Panc1 (cell line): Measurements from ENCODE around the gene AVPI1. TPM values are rescaled to one million over a fixed set of nuclear protein-coding genes. Genes with fewer than 3 reads are reported as not detected.
A peak's percentile ranks its signal among the peaks of the same experiment; 100 is the strongest.

ENCODE experiments used
- ATAC-seq: fragments of 200-7000 bp; cut with Tn5 transposase; 2 replicates; pipeline ENCODE4 v1.9.1; 2020; ENCODE audit warnings: mild to moderate bottlenecking, moderate library complexity
- BruUV-seq: library from RNA; stranded (reverse); fragments of 400-500 nt; replicated peaks from 2 replicates; lab custom pipeline; 2021; lab: Mats Ljungman, UMichigan
- CTCF ChIA-PET: fragments of 300-600 bp; sonication (Branson Sonifier 250); formaldehyde crosslinking; loops from one replicate; lab custom pipeline; 2022; ENCODE audit warnings: antibody characterized with exemption; lab: Charles Lee
- POLR2A ChIA-PET: fragments of 300-600 bp; sonication (Branson Sonifier 250); formaldehyde crosslinking; loops from one replicate; lab custom pipeline; 2022; ENCODE audit warnings: antibody characterized with exemption; lab: Charles Lee
- DNase-seq: peaks from one replicate; pipeline ENCODE4 v3.0.0-alpha.2; 2010; ENCODE audit warnings: low read depth, low spot score
- H3K27ac ChIP-seq: 2 replicates; pipeline ENCODE4 v1.5.1; 2011; ENCODE audit warnings: mild to moderate bottlenecking, low read length, inconsistent platforms
- H3K27me3 ChIP-seq: fragments of 200-500 bp; sonication (Bioruptor generic); 2 replicates; pipeline ENCODE4 v1.6.0; 2014; ENCODE audit warnings: low read length, inconsistent platforms; ENCODE audit not compliant: control insufficient read depth, insufficient read depth
- H3K36me3 ChIP-seq: fragments of 200-500 bp; sonication (Bioruptor generic); 2 replicates; pipeline ENCODE4 v1.5.1; 2014; ENCODE audit warnings: inconsistent platforms, mild to moderate bottlenecking, low read length, moderate library complexity; ENCODE audit not compliant: control insufficient read depth, insufficient read depth
- H3K4me1 ChIP-seq: 2 replicates; pipeline ENCODE4 v1.5.1; 2011; ENCODE audit warnings: inconsistent platforms, mild to moderate bottlenecking, low read length, moderate library complexity; ENCODE audit not compliant: control insufficient read depth, insufficient read depth
- H3K4me3 ChIP-seq, 2 experiments: 2 replicates each; pipeline ENCODE4 v1.5.1; 2011 to 2012; ENCODE audit warnings: low read depth in 2 of 2, low read length in 2 of 2, mild to moderate bottlenecking in 2 of 2, inconsistent platforms in 1 of 2, moderate library complexity in 1 of 2
- H3K9me3 ChIP-seq: fragments of 200-500 bp; sonication (Bioruptor generic); 2 replicates; pipeline ENCODE4 v1.5.1; 2014; ENCODE audit warnings: low read depth, mild to moderate bottlenecking, inconsistent platforms, low read length, moderate library complexity; ENCODE audit not compliant: control insufficient read depth, insufficient read depth
- POLR2AphosphoS5 ChIP-seq: IDR thresholded peaks from 2 replicates; pipeline ENCODE4 v1.6.1; 2012; ENCODE audit warnings: mild to moderate bottlenecking, low read depth, low read length, moderate library complexity
- SIN3A ChIP-seq: IDR thresholded peaks from 2 replicates; pipeline ENCODE4 v1.6.1; 2012; ENCODE audit warnings: low read depth, mild to moderate bottlenecking, low read length, moderate library complexity, borderline replicate concordance; ENCODE audit not compliant: insufficient read depth
- TCF7L2 ChIP-seq: IDR thresholded peaks from 2 replicates; pipeline ENCODE4 v1.6.1; 2011; ENCODE audit warnings: mild to moderate bottlenecking, low read depth, low read length, inconsistent platforms
- in situ Hi-C: cut with HindIII; loops from 2 replicates; pipeline ENCODE4 v1.10.0; 2016; ENCODE audit warnings: low sequenced_read_pairs, low pct_unique_long_range_greater_than_20kb
- intact Hi-C: fragments of 100-400 bp; cut with micrococcal nuclease; formaldehyde crosslinking; loops from one replicate; pipeline ENCODE4 v1.10.0; 2022; ENCODE audit not compliant: unreplicated experiment
- total RNA-seq: library from RNA; stranded (reverse); gene quantifications from one replicate; pipeline ENCODE4 v1.2.1, GENCODE V29; 2021; ENCODE audit not compliant: unreplicated experiment
- TF ChIP-seq, protein P1 (sequence below): fragments of 450-650 bp; IDR thresholded peaks from 2 replicates; pipeline ENCODE4 v1.5.1; 2017; ENCODE audit warnings: mild to moderate bottlenecking
- TF ChIP-seq, protein P2 (sequence below), 2 experiments: IDR thresholded peaks; 2 replicates each; pipeline ENCODE4 v1.6.1; 2011 to 2012; ENCODE audit warnings: low read depth in 2 of 2, control low read depth in 1 of 2, low read length in 1 of 2, mild to moderate bottlenecking in 1 of 2, moderate library complexity in 1 of 2; ENCODE audit not compliant: insufficient read depth in 1 of 2

AVPI1 gene
- total RNA-seq, 1 experiment from 2014 or later, result 8.0 TPM

DNA sequence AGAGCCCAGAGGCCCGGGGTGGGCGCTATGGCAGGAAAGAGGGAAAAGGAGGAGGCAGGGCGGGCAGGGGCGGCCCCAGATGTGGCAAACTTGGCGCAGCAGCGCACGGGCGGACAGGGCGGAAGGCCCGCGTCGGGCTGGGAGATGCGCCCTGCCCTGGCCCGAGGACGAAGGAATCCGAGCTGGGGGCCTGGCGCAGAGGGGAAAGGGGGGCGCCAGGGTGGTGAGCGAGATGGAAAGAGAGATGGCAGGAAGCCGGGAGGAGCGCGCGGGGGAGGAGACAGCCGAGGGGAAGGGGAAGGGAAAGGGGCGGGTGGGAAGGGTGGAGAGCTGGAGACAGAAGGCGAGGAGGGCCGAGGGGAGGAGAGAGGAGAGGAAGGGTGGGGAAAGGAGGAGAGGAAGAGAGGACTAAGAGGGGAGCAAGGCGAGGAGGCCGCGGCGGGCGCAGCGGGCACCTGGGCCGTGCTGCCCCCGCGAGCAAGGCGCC lies 26.3 kb upstream of the AVPI1 start, which contains the start of gene MARVELD1:
MARVELD1 (plus strand) TSS at position 392 of the 487 bp plus-strand sequence. CDS start 147 bp downstream, outside the sequence.
- H3K9me3 ChIP-seq, result no peaks in the 10 kb centered on the region
- H3K27me3 ChIP-seq, result no peaks in the 10 kb centered on the region
- in situ Hi-C loops (no loop called here), intact Hi-C loops (no loop called here)
- H3K27ac ChIP-seq, result peak within 1 kb of the TSS; percentile 88
- H3K4me1 ChIP-seq, result peaks cover 21% of the 10 kb centered on the region
- peak within 1 kb of the TSS; percentile 73 to 74 for H3K4me3 ChIP-seq
- TF ChIP-seq POLR2AphosphoS5 (peak; percentile 28; the same call in 1 of the 2 replicates), TCF7L2 (no peak)
- BruUV-seq, result no TSS peak
- ChIA-PET POLR2A (interaction anchor here (0.5 kb wide), 1 partner anchor 288 kb away, joined by 4 read pairs; no protein-coding TSS in a partner anchor), CTCF (interaction anchor here (0.6 kb wide), 2 partner anchors 23 to 449 kb away, joined by 5 read pairs; no protein-coding TSS in a partner anchor)
- peak; percentile 81 for ATAC-seq
- 0 out of 2 replicates have a peak, but pooled peaks cover 4% of the 10 kb centered on the region for H3K36me3 ChIP-seq
- no peak for DNase-seq

DNA sequence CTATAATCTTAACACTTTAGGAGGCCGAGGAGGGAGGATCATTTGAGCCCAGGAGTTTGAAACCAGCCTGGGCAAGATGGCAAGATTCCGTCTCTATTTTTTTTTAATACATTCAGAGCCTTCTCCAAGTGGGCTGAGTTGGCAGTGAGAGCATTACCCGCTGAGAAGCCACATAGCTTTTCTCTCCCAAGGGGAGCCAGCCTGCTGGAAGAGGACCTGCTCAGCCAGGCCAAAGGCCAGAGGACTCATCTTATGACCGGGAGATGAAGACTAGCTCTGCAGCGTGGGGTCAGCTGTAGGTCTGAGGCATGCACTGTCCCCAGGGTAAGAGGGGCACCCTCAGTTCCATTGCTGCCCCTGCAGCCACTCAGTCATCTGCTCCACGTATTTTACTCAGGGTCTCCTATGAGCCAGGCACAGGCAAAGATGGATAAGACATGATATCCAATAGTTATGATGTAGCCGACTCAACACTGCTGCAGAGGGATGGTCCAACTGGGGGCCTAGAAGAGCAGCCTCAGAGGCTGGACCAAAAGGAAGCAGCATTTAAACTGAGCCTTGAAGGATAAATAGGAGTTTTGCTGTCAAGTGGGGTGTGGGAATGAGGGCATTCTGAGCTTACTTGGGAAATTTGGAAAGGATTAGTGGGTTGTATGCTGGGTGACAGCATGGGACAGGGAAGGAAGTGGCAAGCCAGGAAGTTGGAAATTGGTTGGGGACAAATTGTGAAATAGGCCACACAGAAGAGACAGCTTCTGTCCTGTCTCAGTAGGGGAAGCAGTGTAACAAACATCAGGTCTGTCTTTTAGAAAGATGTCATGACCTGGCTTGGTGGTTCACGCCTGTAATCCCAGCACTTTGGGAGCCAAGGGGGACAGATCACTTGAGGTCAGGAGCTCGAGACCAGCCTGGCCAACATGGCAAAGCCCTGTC lies 24.9 kb upstream of the AVPI1 start:
- no TSS peak for BruUV-seq

More for the DNA sequence above, 24.9 kb upstream of the AVPI1 start:
- ChIA-PET POLR2A (no interaction called here), CTCF (interaction anchor here (0.7 kb wide), 1 partner anchor 19 kb away, joined by 3 read pairs; no protein-coding TSS in a partner anchor)
- H3K4me3 ChIP-seq, result no peak overlapping the region
- H3K27ac ChIP-seq, result no peak overlapping the region
- DNase-seq, result no peak
- TF ChIP-seq TCF7L2 (no peak), SIN3A (no peak), POLR2AphosphoS5 (no peak)
- TF ChIP-seq, protein P1, sequence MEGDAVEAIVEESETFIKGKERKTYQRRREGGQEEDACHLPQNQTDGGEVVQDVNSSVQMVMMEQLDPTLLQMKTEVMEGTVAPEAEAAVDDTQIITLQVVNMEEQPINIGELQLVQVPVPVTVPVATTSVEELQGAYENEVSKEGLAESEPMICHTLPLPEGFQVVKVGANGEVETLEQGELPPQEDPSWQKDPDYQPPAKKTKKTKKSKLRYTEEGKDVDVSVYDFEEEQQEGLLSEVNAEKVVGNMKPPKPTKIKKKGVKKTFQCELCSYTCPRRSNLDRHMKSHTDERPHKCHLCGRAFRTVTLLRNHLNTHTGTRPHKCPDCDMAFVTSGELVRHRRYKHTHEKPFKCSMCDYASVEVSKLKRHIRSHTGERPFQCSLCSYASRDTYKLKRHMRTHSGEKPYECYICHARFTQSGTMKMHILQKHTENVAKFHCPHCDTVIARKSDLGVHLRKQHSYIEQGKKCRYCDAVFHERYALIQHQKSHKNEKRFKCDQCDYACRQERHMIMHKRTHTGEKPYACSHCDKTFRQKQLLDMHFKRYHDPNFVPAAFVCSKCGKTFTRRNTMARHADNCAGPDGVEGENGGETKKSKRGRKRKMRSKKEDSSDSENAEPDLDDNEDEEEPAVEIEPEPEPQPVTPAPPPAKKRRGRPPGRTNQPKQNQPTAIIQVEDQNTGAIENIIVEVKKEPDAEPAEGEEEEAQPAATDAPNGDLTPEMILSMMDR, result no peak
- TF ChIP-seq, protein P2, sequence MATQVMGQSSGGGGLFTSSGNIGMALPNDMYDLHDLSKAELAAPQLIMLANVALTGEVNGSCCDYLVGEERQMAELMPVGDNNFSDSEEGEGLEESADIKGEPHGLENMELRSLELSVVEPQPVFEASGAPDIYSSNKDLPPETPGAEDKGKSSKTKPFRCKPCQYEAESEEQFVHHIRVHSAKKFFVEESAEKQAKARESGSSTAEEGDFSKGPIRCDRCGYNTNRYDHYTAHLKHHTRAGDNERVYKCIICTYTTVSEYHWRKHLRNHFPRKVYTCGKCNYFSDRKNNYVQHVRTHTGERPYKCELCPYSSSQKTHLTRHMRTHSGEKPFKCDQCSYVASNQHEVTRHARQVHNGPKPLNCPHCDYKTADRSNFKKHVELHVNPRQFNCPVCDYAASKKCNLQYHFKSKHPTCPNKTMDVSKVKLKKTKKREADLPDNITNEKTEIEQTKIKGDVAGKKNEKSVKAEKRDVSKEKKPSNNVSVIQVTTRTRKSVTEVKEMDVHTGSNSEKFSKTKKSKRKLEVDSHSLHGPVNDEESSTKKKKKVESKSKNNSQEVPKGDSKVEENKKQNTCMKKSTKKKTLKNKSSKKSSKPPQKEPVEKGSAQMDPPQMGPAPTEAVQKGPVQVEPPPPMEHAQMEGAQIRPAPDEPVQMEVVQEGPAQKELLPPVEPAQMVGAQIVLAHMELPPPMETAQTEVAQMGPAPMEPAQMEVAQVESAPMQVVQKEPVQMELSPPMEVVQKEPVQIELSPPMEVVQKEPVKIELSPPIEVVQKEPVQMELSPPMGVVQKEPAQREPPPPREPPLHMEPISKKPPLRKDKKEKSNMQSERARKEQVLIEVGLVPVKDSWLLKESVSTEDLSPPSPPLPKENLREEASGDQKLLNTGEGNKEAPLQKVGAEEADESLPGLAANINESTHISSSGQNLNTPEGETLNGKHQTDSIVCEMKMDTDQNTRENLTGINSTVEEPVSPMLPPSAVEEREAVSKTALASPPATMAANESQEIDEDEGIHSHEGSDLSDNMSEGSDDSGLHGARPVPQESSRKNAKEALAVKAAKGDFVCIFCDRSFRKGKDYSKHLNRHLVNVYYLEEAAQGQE (IDR thresholded peaks at IDR 0.05; ENCODE audit: insufficient read depth in 1 of 2, low read depth in 2 of 2, low read length in 1 of 2), result no peak
- in situ Hi-C loops, result no loop called here
- H3K9me3 ChIP-seq, result no peaks in the 10 kb centered on the region
- peaks cover 18% of the 10 kb centered on the region for H3K4me1 ChIP-seq
- no peaks in the 10 kb centered on the region for H3K27me3 ChIP-seq
- intact Hi-C loops, result no loop called here
- no peak for ATAC-seq
- H3K36me3 ChIP-seq, result no peaks in the 10 kb centered on the region
